Activated CD8-positive, alpha-beta memory T cell treated with anti-CD3 and anti-CD28 coated beads for 1 hour (primary cell): ENCODE measurements around the gene SHFL.

Source experiments
- DNase-seq, 2 donors: peaks; one replicate each; pipeline ENCODE4 v3.0.0-alpha.2; 2020; ENCODE audit warnings: low read depth in 1 of 2; ENCODE audit errors: extremely low read depth in 1 of 2

The SHFL gene

DNA sequence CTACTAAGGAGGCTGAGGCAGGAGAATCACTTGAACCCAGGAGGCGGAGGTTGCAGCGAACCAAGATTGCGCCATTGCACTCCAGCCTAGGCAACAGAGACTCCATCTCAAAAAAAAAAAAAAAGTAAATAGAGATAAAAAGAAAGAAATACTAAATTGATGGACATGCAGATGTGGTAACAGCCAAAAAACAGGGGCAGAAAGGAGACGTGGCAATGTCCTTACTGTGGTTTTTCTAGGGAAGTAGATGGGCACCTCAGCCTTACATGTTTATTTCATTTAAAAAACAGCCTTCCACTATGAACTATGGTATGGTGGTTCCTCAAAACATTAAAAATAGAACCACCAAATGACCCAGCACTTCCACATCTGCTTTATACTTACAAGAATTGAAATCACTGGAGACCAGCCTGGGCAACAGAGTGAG is 40.1 kb downstream of the SHFL start:
- DNase-seq: no peak

DNA sequence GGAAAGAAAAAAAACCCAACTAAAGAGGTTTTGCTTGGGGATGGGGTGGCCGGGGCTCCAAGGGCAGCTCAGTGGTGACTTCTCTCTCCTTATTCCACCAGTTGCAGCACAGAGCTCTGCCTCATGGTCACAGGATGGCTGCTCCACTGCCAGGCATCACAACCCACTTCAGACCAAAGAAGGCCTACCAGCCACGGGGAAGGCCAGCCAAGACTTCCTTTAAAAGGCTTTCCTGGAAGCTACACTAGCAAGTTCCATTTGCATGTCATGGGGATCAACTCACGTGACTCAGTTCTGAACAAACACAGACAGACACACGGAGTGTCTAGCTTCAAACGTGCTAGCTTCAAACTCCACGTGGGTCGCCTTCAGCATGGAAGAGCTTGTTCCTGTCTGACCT is 46.8 kb downstream of the SHFL start:
- DNase-seq: no peak

DNA sequence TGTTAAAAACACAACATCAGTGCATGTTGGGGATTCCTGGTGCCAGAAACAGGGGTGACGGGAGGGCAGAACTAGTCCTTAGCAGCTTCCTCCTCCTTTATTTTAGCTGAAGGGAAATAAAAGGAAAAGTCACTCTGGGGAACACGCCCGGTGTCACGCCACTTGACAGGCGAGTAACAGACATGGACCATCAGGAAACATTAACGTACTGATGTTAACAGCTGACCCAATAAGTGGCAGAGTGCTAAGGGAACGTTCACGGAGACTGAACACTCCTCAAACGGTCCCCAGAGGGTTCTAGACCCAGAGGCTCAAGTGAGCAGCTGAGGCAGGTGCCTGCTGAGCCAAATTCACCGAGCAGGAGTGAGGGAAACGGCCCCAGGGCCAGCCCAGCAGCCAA is 47.5 kb downstream of the SHFL start:
- DNase-seq: no peak

DNA sequence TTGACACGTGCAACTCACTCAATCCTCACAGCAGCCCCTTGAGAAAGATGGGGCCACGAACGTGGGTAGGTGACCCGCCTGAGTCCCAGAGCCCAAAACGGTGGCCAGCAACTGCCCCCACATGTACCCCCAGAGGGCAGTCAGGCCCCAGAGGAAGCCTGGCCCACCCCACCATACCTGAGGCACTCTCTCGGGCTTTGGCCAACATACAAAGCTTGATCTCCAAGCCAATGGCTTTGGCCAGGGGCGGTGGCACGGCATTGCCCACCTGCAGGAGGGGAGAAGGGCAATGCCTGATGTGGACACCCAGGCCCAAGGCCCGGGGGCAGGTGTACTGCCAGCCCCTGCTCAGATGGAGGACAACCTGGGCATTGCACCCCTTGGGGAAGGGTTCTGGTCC is 47.9 kb downstream of the SHFL start:
- no peak for DNase-seq

DNA sequence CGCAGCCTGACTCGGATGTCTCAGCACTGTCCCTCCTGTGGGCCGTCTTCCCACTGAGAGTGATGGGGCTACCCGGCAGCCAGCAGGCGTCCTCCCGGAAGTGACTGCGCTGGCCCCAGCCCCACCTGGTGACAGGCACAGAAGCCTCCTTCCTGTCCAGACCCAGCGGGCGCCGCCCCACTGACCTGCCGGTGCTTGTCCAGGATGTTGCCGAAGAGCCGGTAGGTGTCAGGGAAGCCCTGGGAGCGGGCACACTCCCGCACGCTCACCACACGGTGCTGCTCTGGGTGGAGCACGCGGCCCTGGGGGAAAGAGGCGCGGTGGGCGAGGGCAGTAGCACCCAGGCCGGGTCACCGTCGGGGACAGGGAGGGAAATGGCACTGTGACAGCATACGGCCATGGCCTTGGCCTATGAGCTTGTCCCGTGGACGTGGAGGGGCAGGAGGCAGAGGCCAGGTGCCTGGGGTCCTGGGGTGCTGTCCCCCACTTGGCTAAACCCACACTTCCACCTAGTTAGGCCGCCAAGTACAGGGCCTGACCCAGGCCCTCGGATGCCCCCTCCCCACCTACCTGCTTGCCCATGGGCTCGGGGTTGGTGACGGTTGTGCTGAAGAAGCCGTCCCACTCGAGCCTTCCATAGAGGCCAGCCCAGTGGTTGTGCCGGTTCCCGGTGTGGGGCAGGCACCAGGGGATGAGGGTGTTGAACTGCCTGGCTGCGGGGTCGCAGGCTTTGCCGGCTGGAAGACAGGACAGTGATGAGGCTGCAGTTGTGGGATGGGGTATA is 49.6 kb downstream of the SHFL start:
- DNase-seq: no peak

GRCh38 chr19:10136936-10137335 is 50.8 kb downstream of the SHFL start:
- DNase-seq: no peak

DNA sequence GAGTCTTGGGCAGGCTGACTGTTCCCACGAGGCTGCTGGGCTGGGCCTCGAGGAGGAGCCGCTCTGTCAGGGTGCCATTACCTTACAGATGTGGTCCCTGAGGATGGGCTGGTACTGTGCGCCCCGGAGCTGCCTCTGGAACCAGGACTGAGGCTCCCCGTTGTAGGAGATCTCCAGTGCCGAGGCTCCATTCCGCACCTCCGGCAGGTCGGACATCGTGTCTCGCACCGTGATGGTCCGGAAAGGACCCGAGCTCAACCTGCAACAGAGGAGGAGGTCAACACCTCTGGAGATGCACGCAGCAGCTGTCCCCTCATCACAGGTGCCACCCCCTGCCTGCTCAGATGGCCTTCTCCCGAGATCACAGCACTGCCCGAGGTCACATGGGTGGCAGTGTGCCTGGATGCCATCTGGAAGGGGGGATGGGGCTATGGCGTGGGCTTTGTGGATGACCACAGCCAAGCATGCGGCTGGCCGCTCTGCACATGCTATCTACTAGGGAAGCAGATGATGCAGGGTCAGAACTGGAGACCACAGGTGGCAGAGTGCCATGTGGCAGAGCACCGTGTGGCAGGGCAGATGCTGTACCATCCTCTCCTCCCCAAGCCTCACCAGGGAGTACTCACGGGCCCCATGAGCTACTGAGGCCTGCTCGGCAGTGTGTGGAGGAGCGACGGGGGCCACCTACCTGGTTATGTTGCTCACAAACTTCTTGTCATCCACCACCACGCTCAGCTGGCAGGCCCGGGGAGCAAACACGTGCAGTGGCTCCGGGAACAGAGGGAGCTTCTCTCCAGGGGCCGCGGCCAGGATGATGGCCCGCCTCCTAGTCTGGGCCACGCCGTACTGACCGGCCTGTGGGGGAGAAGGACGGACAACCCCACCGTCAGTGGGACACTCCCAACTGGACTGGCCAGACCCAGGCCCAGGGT is 51.9 kb downstream of the SHFL start:
- DNase-seq: no peak

DNA sequence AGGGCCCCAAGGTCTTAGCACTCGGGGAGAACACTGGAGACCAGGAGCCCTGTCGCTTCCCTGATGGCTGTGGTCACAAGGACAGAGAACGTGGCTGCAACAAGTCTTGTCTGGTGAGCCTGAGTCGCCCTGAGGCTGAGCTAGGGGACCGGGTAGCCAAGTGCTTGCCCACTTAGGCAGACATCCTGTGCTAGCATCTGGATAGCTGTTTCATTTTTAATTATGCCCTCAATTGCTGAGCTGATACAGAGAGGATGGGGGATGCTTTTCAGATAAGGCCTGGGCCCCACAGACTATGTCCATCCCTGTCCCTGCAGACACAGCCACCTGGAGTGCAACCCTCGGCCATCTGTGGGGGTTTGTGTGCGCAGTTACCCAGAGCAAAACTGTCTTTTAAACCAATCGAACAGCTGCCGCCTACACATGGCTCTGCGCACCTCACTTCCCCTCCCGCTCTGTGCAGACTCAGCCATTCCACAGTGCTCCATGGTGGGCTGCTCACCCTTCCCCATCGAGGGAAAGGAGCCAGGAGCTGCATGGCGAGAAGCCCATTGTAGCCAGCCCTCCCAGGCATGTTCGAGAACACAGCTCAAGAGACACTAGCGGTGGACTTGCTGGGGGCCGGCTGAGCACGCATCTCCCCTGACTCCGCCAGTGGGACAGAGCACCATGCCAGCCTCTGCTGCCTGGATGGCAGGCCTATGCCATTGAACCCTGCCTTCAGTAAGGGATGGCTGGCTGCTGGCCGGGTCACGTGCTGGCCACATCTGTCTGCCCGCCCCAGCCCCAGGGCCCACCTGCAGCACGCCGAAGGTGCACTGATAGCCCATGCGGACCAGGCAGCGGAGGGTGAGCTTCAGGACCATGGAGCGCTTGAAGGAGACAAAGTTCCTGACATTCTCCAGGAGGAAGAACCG is 53.0 kb downstream of the SHFL start:
- no peak for DNase-seq

- no peak for DNase-seq
These were observed 53.8 kb downstream of the SHFL start for GRCh38 chr19:10139952-10140351.

GRCh38 chr19:10141479-10141878 is 55.4 kb downstream of the SHFL start:
- DNase-seq: no peak

GRCh38 chr19:10141973-10142372 is 55.9 kb downstream of the SHFL start:
- no peak for DNase-seq
